Thoracic aorta (tissue), 2 donors: Measurements from ENCODE around the gene STARD7. TPM values are rescaled to one million over a fixed set of nuclear protein-coding genes. Genes with fewer than 3 reads are reported as not detected.

Source experiments
- ATAC-seq: fragments of 150-250 bp; one replicate; pipeline ENCODE4 v1.8.0; 2017; ENCODE audit warnings: low read depth; ENCODE audit not compliant: insufficient number of reproducible peaks, low FRiP score
- DNase-seq: peaks from one replicate; pipeline ENCODE4 v3.0.0-alpha.2; 2020; ENCODE audit warnings: low spot score
- H3K27ac ChIP-seq, 2 donors: fragments of 200-600 bp; sonication (generic); 1 replicate in 1 of 2; 2 replicates in 1 of 2; pipeline ENCODE4 v1.5.1; 2016; ENCODE audit warnings: mild to moderate bottlenecking in 2 of 2, moderate library complexity in 2 of 2
- H3K27me3 ChIP-seq: fragments of 200-600 bp; sonication (generic); replicated peaks from 2 replicates; pipeline ENCODE4 v1.6.0; 2016; ENCODE audit warnings: mild to moderate bottlenecking; ENCODE audit not compliant: insufficient read depth
- H3K36me3 ChIP-seq: fragments of 200-600 bp; sonication (generic); one replicate; pipeline ENCODE4 v1.5.1; 2016
- H3K4me1 ChIP-seq, 2 donors: fragments of 200-600 bp; sonication (generic); 1 replicate in 1 of 2; 2 replicates in 1 of 2; pipeline versions ENCODE4 v1.5.1 to v1.6.0; 2016; ENCODE audit warnings: low read depth in 2 of 2, mild to moderate bottlenecking in 1 of 2; ENCODE audit not compliant: control insufficient read depth in 1 of 2
- H3K4me3 ChIP-seq: fragments of 200-600 bp; sonication (generic); 2 replicates; pipeline ENCODE4 v1.5.1; 2016; ENCODE audit warnings: mild to moderate bottlenecking
- H3K9me3 ChIP-seq: fragments of 200-600 bp; sonication (generic); 2 replicates; pipeline ENCODE4 v1.5.1; 2016
- CTCF ChIP-seq: fragments of 200-600 bp; sonication (generic); IDR thresholded peaks from one replicate; pipeline ENCODE4 v1.5.1; 2019; ENCODE audit warnings: antibody characterized with exemption
- total RNA-seq, 2 donors: library from RNA; depleted of rRNA; stranded (reverse); fragments of >200 nt; gene quantifications; one replicate each; pipeline versions ENCODE4 v1.1.0 to v1.2.3, GENCODE V29; 2016

STARD7 gene
- total RNA-seq, 2 donors from 2014 or later = 68.1 to 135 TPM

DNA sequence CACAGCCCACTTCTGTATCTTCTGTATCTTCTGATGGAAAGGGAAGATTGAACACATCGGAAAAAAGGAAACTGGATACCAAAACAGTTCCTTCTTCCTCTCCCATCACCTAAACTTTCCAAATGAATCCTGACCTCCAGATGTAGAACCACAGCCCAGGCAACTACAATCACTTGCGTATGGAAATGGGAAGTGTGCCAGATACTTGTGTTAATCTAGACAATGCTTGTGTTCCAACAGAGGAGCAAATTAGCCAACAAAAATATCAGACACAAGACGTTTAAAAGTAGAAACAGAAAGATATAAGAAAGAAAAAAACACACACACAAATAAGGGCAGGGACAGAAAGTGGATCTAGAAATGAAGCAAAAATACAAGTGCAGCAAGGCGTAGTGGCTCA lies 32.0 kb downstream of the STARD7 start:
- no peaks in the 10 kb centered on the region for H3K36me3 ChIP-seq
- H3K4me1 ChIP-seq = no peaks in the 10 kb centered on the region
- TF ChIP-seq CTCF = no peak
- H3K4me3 ChIP-seq = no peak overlapping the region
- no peak overlapping the region for H3K27ac ChIP-seq
- no peaks in the 10 kb centered on the region for H3K27me3 ChIP-seq
- H3K9me3 ChIP-seq = no peaks in the 10 kb centered on the region
- no peak for DNase-seq
- ATAC-seq = no peak

- no peak overlapping the region for H3K4me3 ChIP-seq
- H3K27me3 ChIP-seq = no peaks in the 10 kb centered on the region
- no peak for TF ChIP-seq CTCF
- no peaks in the 10 kb centered on the region for H3K9me3 ChIP-seq
- ATAC-seq = no peak
- no peaks in the 10 kb centered on the region for H3K4me1 ChIP-seq
- no peaks in the 10 kb centered on the region for H3K36me3 ChIP-seq
- H3K27ac ChIP-seq = no peak overlapping the region
- DNase-seq = no peak
Measured at GRCh38 chr2:96175951-96176350, 32.7 kb downstream of the STARD7 start.

DNA sequence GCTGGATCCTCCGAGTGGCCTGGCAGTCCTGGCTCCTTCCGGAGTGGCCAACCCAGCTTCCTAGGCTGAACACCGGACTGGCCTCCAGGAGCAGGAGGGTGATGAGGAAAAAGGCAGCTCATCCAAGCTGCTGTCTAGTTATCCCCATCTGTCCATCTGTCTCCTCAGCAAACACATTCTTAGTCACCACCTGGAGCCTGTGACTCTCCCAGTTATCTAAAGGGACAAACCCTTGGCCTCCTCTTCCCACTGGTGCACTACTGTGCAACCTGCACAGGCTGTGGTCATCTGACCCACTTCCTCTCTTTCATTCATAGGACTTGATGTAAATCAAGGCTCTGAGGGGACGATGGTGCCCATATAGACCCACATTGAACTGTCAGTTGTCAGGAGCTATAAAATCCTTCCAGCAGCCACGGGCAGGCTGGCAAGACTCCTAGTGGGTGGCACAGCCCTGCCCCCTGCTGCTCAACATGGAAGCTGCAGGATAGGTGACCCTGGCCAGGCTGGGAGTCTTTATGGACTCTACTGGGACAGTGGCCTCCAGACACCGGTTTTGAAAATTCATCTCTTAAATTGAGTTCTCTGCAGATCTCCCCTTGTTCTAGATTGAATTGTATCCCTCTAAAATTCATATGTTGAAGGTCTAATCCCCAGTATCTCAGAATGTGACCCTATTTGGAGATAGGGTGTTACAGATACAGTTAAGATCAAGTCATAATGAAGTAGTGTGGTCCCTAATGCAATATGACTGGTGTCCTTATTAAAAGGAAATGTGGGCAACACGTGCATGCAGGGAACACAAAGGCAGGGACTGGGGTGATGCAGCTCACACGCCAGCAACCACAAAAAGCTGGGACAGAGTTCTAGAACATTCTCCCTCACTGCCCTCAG lies 34.1 kb downstream of the STARD7 start:
- peak; percentile 91 for TF ChIP-seq CTCF
- Histone ChIP-seq H3K27ac (no peak overlapping the region), H3K27me3 (no peaks in the 10 kb centered on the region), H3K4me3 (no peak overlapping the region), H3K4me1 (no peaks in the 10 kb centered on the region), H3K36me3 (no peaks in the 10 kb centered on the region), H3K9me3 (no peaks in the 10 kb centered on the region)
- DNase-seq (peak; percentile 24), ATAC-seq (no peak)

- H3K27me3 ChIP-seq = no peaks in the 10 kb centered on the region
- DNase-seq (no peak), ATAC-seq (no peak)
- no peak overlapping the region for H3K4me3 ChIP-seq
- H3K27ac ChIP-seq = no peak overlapping the region
- no peaks in the 10 kb centered on the region for H3K36me3 ChIP-seq
- no peak for TF ChIP-seq CTCF
- H3K4me1 ChIP-seq = no peaks in the 10 kb centered on the region
- H3K9me3 ChIP-seq = no peaks in the 10 kb centered on the region
Measured at GRCh38 chr2:96171831-96172230, 36.8 kb downstream of the STARD7 start.

DNA sequence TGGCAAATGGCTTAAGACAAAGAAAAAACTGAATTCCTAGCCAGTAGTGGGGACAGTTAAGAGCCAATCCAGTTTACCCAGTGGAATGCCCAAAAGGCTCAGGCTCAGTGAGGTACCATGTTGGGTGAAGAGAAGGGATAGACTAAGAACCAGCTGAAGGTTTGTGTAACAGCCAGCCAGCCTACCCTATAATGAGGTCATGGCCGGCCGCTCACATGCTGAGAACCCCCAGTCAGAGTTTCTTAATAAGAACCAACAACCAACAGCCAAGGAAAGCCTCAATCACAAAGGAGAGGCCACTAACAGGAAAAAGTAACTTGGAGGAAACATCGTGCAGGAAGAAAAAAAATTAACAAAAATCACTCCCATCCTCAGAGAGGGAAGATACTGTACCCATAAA lies 38.0 kb downstream of the STARD7 start:
- H3K4me1 ChIP-seq = no peaks in the 10 kb centered on the region
- ATAC-seq (no peak), DNase-seq (no peak)
- H3K27ac ChIP-seq = no peak overlapping the region
- no peaks in the 10 kb centered on the region for H3K36me3 ChIP-seq
- no peak overlapping the region for H3K4me3 ChIP-seq
- no peaks in the 10 kb centered on the region for H3K27me3 ChIP-seq
- TF ChIP-seq CTCF = no peak
- H3K9me3 ChIP-seq = no peaks in the 10 kb centered on the region
